GM19025 (cell line): ENCODE data around the gene FKBP5.
A peak's percentile ranks its signal among the peaks of the same experiment; 100 is the strongest.
"Not testable (repeated sequence)": the region's sequence is repeated elsewhere in the genome, so short reads cannot be mapped to it uniquely, and the experiment has no call there.

Source experiments
- ATAC-seq: cut with Tn5 transposase; IDR thresholded peaks from one replicate; pipeline ENCODE4 v1.9.1; 2021; ENCODE audit warnings: mild to moderate bottlenecking, low read depth, moderate library complexity; ENCODE audit not compliant: unreplicated experiment

Gene FKBP5

DNA sequence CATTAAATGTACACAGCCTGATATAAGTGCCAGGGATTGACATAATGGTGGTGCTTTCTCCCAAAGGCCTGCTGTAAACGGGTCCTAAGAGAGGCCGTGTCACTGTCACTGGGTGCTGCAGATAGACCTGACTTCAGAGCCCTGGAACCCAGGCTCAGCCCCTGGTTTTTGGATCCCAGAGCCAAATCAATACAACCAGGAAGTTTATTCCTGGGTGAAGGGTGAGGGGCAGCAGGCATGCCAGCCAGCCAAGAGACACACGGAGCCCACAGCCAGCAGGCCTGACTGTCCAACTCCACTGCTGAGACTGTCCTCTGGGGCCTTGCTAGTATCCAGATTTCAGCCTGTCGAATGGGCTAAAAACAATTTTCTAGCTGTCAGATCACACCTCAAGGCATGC, 35.3 kb upstream of the FKBP5 start:
- no peak for ATAC-seq

DNA sequence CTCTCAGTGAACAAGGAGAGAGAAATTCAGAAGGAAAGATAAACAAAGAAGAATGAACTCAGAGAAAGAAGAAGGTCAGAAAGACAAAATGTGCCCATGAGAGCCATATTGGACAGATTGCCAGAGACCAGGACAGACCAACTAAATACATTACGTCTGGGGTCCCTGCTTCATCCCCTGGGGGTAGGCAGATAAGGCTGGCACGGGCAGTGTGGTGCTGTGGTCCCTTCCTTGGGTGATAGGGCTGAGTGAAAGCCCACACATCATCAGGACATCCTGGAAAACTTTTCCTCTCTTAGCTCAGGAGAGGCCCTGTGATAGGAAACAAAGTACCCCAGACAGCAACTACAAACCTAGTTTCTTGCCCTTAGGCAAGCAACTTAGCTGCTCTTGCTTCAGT, 34.9 kb upstream of the FKBP5 start:
- no peak for ATAC-seq

DNA sequence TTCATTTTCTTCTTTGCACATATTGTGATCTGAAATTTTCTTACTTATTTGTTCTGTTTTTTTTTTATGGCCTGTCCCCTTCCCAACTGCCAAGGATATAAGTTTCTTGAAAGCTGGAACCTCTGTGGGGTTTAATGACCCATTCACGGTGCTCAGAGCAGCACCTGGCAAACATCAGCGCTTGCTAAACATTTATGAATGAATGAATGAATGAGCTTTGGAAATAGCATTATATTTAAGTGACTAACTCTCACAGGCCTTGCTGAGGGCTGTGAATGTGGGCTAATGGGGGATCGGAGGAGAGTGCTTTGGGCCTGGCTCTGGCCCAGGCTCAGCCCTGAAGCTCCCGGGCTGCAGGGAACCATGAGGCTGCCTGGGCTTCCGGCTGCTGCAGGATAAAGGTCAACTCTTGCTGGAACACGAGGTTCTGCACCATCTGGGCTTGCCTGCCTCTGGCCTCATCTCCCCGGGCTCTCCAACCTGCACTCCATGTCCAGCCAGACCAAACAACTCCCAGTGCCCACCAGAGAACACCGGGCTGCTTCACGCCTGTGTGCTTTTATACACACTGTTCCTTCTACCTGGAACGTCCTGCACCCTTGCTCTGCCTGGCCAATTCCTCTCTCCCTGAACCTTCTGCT, 33.5 kb upstream of the FKBP5 start:
- no peak for ATAC-seq

- ATAC-seq, result peak; percentile 62
Measured at GRCh38 chr6:35719830-35720733, 31.4 kb upstream of the FKBP5 start.

GRCh38 chr6:35719404-35719829, 30.7 kb upstream of the FKBP5 start:
- peak; percentile 18 for ATAC-seq

GRCh38 chr6:35718911-35719381, 30.2 kb upstream of the FKBP5 start:
- ATAC-seq, result no peak

GRCh38 chr6:35718375-35718736, 29.6 kb upstream of the FKBP5 start:
- ATAC-seq, result no peak

- no peak for ATAC-seq
Measured at GRCh38 chr6:35717449-35718374, 29.0 kb upstream of the FKBP5 start.

GRCh38 chr6:35716798-35717197, 28.1 kb upstream of the FKBP5 start:
- ATAC-seq, result no peak

- ATAC-seq, result no peak
Measured at GRCh38 chr6:35713006-35713767, 24.5 kb upstream of the FKBP5 start.

DNA sequence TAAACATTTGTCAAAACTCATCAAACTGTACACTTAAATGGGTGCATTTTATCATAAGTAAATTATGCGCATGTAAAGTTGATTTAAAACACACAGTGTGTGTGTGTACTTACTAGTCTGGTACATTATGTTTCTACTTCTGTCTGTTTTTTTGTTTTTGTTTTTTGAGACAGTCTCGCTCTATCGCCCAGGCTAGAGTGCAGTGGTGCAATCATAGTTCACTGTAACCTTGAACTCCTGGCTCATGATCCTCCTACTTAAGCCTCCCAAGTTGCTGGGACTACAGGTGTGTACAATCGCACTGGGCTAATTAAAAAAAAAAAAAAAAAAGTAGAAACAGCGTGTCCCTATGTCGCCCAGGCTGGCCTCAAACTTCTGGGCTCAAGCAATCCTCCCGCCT, 23.0 kb upstream of the FKBP5 start:
- ATAC-seq, result no peak

GRCh38 chr6:35710241-35710847, 21.6 kb upstream of the FKBP5 start:
- no peak for ATAC-seq

GRCh38 chr6:35708585-35708984, 19.9 kb upstream of the FKBP5 start:
- ATAC-seq, result no peak

- no peak for ATAC-seq
Measured at GRCh38 chr6:35707714-35708407, 19.1 kb upstream of the FKBP5 start.

- no peak for ATAC-seq
Measured at GRCh38 chr6:35706468-35706867, 17.8 kb upstream of the FKBP5 start.

DNA sequence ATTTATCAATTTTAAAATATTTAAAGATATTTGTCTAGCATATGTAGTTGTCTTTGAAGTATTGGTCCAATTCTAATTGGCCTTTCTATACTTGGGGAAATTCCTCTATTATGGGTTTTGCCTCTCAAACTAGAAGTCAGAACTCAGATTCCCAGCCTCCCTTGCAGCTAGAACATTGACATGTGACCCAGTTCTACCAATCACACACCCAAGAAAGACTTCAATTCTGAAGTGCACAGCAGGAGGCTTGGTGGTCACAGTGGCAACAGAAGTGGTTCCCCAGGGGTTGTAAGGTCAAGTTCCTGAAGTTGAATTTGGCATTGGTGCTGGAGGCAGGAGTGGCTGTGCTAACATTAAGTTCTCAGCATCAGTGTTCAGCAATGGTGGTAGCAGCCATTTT, 14.8 kb upstream of the FKBP5 start:
- ATAC-seq, result no peak

DNA sequence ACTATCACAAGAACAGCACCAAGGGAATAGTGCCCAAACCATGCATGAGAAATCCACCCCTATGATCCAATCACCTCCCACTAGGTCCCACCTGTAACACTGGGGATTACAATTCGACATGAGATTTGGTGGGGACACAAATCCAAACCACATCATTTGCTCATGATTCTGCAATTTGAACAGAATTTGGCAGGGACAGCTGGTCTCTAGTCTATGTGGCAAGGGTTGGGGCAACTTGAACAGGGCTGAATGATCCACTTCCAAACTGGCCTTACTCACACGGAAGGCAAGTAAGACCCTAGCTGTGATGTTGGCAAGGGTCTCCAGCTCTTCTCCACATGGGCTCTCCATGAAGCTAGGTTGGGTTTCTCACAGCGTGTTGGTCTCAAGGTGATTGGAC, 10.1 kb upstream of the FKBP5 start:
- no peak for ATAC-seq

DNA sequence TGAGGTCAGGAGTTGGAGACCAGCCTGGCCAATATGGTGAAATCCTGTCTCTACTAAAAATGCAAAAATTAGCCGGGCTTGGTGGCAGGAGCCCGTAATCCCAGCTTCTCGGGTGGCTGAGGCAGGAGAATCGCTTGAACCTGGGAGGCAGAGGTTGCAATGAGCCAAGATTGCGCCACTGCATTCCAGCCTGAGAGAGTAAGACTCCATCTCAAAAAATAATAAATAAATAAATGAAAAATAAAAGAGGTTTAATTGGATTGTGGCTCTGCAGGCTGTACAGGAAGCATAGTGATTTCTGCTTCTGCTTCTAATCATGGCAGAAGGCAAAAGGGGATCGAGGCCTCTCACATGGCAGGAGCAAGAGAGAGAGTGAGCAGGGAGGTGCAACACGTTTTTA, 9.7 kb upstream of the FKBP5 start:
- not testable (repeated sequence) for ATAC-seq

GRCh38 chr6:35694462-35694861, 5.7 kb upstream of the FKBP5 start:
- no peak for ATAC-seq
